GM18858 (cell line): ENCODE results near the gene HSPA8.
"Not testable (repeated sequence)": the region's sequence is repeated elsewhere in the genome, so short reads cannot be mapped to it uniquely, and the experiment has no call there.

ENCODE experiments used
- ATAC-seq: cut with Tn5 transposase; IDR thresholded peaks from one replicate; pipeline ENCODE4 v1.9.1; 2021; ENCODE audit not compliant: unreplicated experiment

Gene HSPA8

DNA sequence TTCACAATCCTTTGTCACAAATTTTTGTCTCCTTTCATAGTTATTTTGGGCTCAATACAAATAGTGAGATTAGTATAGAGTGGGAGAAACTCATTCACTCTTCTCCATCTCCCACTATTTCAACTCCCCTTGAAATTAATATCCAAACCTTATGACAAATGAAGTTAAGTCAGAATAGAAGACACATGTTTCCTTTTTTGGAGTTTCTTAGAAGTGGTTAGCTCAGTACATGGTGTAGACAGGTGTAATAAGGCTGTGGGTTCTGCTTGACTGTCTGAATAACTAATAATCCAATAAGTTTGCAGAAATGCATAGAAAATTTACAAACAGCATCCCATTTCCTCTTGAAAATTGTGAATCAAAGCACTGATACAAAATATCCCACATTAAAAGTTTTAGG lies 10.8 kb upstream of the HSPA8 start:
- no peak for ATAC-seq

- ATAC-seq: no peak
Measured at GRCh38 chr11:123072332-123072761, 10.4 kb upstream of the HSPA8 start.

GRCh38 chr11:123069908-123070821 lies 8.2 kb upstream of the HSPA8 start:
- peak; percentile 62 for ATAC-seq

DNA sequence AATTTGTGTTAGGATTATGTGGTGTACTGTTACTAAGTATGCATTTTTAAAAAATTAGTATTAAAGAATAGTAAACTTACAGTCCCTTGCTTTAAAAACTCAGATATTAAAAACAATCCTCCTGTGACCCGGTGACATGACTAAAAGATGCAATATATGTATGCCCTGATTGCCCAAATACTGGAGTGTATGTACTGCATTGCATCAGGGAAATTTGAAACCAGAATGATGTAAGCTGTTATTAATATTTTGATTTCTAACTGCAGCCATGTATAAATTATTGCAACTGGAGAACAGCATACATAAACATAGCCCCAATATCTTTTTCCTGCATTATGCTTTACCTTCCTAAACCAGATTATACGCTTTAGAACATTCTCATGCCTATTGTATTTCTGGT lies 3.7 kb upstream of the HSPA8 start:
- no peak for ATAC-seq

DNA sequence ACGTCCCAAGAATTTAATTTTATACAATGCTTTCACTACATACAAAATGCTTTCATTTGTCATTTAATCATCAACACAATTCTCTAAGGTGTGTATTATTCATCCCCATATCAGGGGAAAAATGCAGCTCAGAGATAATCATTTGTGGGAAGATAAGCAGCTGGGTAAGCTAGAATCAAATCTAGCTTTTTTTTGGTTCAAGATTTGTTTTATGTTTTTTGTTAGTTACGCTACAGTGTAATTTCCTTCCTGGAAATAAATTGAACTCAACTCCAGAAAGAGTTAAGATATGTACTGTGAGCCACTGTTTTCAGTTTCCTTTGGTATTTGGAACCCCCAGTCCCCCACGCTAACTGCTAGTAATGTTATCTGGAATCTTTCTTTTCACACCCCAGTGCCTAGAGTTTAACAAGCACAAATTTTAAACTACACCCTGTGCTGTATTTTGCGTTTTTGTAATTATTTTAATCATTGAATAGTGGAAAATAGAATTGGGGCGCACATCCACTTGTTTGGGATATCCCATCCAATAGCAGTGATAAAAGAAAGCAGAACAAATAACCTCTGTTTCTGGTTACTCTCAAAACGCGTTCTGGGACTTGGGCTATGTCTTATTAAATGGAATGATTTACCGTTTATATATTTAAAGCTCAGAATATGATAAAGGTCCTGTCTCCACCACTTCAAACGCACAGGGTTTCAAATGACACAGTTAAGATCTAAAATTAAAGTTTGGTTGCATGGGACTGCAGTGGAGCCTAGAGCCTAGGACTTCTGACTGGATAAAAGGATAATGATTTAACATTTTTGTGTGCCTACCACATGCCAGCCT lies 2.1 kb upstream of the HSPA8 start:
- no peak for ATAC-seq

DNA sequence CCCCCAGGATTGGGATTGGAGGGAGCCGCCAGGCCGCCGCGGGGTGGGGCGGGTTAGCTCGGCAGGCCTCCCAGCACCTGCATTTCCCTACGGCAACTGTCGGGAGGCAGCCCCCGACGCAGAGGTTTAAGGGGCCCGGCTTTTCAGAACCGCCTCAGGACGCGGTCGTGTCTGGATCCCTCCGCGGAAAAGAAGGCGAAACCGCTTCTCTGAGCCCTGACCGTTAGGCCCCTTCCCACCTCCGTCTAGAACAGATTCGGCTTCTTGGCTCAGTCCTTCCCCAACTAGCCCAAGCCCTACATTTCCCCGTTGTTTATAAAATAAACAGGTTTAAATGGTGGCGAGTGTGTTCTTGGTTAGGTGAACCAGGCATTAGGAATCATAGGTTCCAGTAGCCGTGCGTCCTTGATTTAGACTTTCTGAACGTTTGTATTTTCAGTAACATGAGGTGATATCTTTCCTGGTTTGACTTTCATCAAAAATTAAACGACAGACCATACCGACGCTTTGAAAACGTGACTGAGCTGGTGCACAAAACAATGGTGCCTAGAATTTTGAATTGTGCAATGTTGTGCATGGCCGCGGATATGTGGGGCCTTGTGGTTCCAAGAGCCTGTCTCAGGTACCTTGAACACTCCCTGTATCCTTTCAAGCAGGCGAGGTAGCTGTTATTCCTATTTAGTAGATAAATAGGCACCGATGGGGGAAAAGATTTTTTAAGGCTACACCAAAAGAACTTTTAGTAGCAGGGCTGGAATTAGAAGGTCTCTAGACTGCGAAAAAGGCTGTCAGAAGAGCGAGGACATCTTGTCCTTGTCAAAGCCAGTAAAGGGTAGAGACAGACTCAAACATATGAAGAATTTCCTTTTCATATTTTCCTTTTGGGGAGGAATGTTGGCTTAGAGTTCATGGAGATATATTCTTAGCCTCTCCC lies 1.2 kb upstream of the HSPA8 start:
- no peak for ATAC-seq

GRCh38 chr11:123062158-123062891 lies 389 bp upstream of the HSPA8 start:
- peak; percentile 70 for ATAC-seq

- ATAC-seq: no peak
Measured at GRCh38 chr11:123060277-123061000, 1.5 kb downstream of the HSPA8 start.

DNA sequence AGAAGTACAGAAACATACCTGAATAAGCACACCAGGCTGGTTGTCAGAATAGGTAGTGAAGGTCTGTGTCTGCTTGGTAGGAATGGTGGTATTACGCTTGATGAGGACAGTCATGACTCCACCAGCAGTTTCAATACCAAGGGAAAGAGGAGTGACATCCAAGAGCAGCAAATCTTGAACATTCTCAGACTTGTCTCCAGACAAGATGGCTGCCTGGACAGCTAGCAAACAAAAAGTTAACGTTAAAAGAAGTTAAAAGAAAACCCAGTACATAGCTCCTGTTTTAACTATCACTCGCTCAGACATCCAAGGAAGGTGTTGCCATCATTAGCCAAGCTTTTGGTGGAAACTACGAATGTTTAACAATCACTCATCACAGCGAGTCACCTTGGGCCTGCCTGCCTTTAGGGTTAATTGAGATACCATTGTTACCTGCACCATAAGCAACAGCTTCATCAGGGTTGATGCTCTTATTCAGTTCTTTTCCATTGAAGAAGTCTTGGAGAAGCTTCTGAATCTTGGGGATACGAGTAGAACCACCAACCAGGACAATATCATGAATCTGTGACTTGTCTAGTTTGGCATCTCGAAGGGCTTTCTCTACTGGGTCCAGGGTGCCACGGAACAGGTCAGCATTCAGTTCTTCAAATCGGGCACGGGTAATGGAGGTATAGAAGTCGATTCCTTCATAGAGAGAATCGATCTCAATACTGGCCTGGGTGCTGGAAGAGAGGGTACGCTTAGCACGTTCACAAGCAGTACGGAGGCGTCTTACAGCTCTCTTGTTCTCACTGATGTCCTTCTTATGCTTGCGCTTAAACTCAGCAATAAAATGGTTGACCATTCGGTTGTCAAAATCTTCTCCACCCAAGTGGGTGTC lies 2.7 kb downstream of the HSPA8 start:
- ATAC-seq: not testable (repeated sequence)

DNA sequence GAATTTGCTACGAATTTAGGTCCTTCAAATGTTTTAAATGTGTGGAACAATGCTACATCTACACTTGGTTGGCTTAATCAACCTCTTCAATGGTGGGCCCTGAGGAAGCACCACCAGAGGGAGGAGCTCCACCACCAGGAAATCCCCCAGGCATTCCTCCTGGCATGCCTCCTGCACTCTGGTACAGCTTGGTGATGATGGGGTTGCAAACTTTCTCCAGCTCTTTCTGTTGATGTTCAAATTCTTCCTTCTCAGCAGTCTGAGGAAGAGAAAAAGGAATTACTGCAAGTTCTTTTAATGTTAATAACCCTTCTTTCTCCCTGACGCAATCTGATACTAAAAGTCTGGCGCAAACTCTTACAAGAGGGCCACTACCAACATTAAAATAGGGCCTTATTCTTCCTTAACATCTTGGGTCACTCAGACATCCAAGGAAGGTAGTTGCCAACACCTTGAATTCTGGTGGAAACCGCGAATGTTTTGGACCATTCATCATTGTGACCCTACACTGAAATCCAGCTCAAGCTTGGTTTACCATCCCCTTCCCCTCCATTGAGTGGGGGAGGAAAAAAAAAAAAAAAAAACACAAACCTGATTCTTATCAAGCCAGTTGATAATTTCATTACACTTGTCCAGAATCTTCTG lies 4.2 kb downstream of the HSPA8 start:
- no peak for ATAC-seq

- no peak for ATAC-seq
Measured at GRCh38 chr11:123056835-123057491, 5.0 kb downstream of the HSPA8 start.

GRCh38 chr11:123055191-123055901 lies 6.6 kb downstream of the HSPA8 start:
- ATAC-seq: no peak

DNA sequence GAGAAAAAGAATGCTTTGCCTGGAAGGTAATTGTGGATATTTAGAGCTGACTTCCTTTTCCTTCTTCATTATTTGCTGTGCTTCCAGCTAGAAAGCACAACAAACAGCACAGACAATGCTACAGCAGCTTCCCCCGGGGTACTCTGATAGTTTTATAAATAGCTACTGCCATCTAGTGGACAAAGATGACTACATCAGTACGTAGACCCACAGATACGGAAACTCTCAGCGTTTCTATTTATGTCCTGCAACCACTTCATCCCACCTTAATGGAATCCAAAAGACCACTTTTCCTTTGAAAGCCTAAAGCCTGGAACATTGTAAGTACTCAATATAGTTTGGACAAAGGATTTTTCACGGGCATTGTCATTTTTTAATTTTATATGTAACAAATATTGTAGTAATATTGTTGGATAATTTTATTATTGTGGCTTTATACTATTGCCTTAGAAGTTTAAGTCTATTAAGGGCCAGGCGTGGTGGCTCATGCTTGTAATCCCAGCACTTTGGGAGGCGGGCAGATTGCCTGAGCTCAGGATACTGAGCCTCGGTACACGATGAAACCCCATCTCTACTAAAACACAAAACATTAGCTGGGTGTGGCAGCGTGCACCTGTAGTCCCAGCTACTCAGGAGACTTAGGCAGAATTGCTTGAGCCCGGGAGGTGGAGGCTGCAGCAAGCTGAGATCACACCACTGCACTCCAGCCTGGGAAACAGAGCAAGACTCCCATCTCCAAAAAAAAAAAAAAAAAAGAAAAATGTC lies 7.5 kb downstream of the HSPA8 start:
- peak; percentile 63 for ATAC-seq

DNA sequence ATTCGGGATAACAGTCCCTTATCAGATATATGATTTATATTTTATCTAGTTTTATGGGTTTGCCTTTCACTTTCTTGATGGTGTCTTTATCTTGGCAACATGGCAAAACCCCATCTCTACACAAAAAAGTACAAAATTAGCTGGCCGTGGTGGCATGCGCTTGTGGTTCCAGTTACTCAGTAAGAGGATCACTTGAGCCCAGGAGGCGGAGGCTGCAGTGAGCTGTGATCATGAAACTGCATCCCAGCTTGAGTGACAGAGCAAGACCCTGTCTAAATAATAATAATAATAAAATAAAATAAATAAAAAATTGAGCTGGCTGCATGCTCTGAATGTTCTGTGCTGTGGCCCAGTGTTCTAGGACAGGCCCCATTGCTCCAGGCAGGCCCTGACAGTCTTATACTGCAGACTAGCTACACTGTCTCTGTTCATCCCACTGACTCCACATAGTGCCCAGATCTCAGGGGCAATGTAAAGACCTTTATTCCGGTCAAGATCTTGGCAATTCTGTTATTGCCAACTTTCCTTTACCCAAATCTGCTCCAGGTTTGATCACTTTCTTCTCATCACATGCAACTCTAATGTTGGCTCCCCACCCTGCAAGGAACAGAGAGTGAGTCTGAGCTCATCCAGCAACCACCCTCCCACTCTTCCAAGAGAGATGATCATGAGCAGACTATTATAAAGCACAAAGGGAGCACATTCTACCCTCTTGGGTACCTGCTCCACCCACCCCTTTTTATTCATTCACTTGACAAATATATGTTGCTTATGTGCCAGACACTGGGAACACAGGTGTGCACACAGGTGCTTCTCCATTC lies 8.8 kb downstream of the HSPA8 start:
- no peak for ATAC-seq

DNA sequence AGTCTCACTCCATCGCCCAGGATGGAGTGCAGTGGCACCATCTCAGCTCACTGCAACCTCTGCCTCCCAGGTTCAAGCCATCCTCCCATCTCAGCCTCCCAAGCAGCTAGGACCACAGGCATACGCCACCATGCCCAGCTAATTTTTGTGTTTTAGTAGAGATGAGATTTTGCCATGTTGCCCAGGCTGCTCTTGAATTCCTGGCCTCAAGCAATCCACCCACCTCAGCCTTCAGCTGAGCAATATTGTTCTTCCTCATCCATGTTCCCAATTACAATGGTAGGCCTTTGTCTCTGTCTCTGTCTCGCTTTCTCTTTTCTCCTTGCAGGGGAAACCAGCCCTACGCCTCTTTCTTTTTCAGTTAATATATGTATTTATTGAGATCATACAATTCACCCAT lies 10.3 kb downstream of the HSPA8 start:
- no peak for ATAC-seq
